ENCODE data around the gene DCN. TPM values are rescaled to one million over a fixed set of nuclear protein-coding genes. Genes with fewer than 3 reads are reported as not detected.

The DCN gene
- total RNA-seq, 1 donor from 2014 or later: 32.6 TPM

GRCh38 chr12:91185421-91185820, 2.8 kb upstream of the DCN start:
- H3K27me3 ChIP-seq (ENCODE audit: control insufficient read depth, insufficient read depth, low read length): no peaks in the 10 kb centered on the region
- TF ChIP-seq CTCF (IDR thresholded peaks at IDR 0.05; ENCODE audit: insufficient read depth, low read length, severe bottlenecking): no peak
- no peak for FAIRE-seq

GRCh38 chr12:91183551-91183950, 934 bp upstream of the DCN start:
- Histone ChIP-seq H3K36me3 (ENCODE audit: control insufficient read depth, insufficient read depth, low read length) (no peaks in the 10 kb centered on the region), H3K27me3 (ENCODE audit: control insufficient read depth, insufficient read depth, low read length) (no peaks in the 10 kb centered on the region), H3K4me3 (ENCODE audit: low read depth, low read length) (no peak overlapping the region)
- DNase-seq (ENCODE audit: low read depth): no peak
- TF ChIP-seq CTCF (IDR thresholded peaks at IDR 0.05; ENCODE audit: insufficient read depth, low read length, severe bottlenecking): no peak
- no peak for FAIRE-seq

More at GRCh38 chr12:91185421-91185820, 2.8 kb upstream of the DCN start:
- H3K36me3 ChIP-seq (ENCODE audit: control insufficient read depth, insufficient read depth, low read length): no peaks in the 10 kb centered on the region
- no peak for DNase-seq (ENCODE audit: low read depth)
- no peak overlapping the region for H3K4me3 ChIP-seq (ENCODE audit: low read depth, low read length)

- Histone ChIP-seq H3K4me3 (ENCODE audit: low read depth, low read length) (no peak overlapping the region), H3K27me3 (ENCODE audit: control insufficient read depth, insufficient read depth, low read length) (no peaks in the 10 kb centered on the region), H3K36me3 (ENCODE audit: control insufficient read depth, insufficient read depth, low read length) (no peaks in the 10 kb centered on the region)
- TF ChIP-seq CTCF (IDR thresholded peaks at IDR 0.05; ENCODE audit: insufficient read depth, low read length, severe bottlenecking): no peak
- no peak for FAIRE-seq
- no peak for DNase-seq (ENCODE audit: low read depth)
Measured at GRCh38 chr12:91180582-91181395, 1.8 kb downstream of the DCN start.

- Histone ChIP-seq H3K36me3 (ENCODE audit: control insufficient read depth, insufficient read depth, low read length) (no peaks in the 10 kb centered on the region), H3K27me3 (ENCODE audit: control insufficient read depth, insufficient read depth, low read length) (no peaks in the 10 kb centered on the region), H3K4me3 (ENCODE audit: low read depth, low read length) (no peak overlapping the region)
- no peak for TF ChIP-seq CTCF (IDR thresholded peaks at IDR 0.05; ENCODE audit: insufficient read depth, low read length, severe bottlenecking)
- FAIRE-seq: no peak
- DNase-seq (ENCODE audit: low read depth): no peak
Measured at GRCh38 chr12:91179966-91180561, 2.6 kb downstream of the DCN start.

GRCh38 chr12:91179315-91179714, 3.3 kb downstream of the DCN start:
- H3K4me3 ChIP-seq (ENCODE audit: low read depth, low read length): no peak overlapping the region
- peak; percentile 32 for DNase-seq (ENCODE audit: low read depth)
- no peaks in the 10 kb centered on the region for H3K36me3 ChIP-seq (ENCODE audit: control insufficient read depth, insufficient read depth, low read length)
- no peak for TF ChIP-seq CTCF (IDR thresholded peaks at IDR 0.05; ENCODE audit: insufficient read depth, low read length, severe bottlenecking)
- no peaks in the 10 kb centered on the region for H3K27me3 ChIP-seq (ENCODE audit: control insufficient read depth, insufficient read depth, low read length)
- FAIRE-seq: no peak
